Stimulated activated CD4-positive, alpha-beta T cell treated with anti-CD3 and anti-CD28 coated beads, Interleukin-1b, Interleukin-23, amount 100 ng/mL, for 48 hours (primary cell): ENCODE data around the gene GIT2.

ENCODE experiments used
- DNase-seq: peaks from one replicate; pipeline ENCODE4 v3.0.0-alpha.2; 2020

Gene GIT2

GRCh38 chr12:109888179-109889020 lies 107.8 kb downstream of the GIT2 start:
- peak; percentile 52 for DNase-seq

GRCh38 chr12:109885616-109886015 lies 110.6 kb downstream of the GIT2 start:
- DNase-seq, result no peak

GRCh38 chr12:109883461-109883860 lies 112.7 kb downstream of the GIT2 start:
- no peak for DNase-seq

GRCh38 chr12:109881752-109882151 lies 114.4 kb downstream of the GIT2 start:
- no peak for DNase-seq

- DNase-seq, result no peak
These were observed 115.2 kb downstream of the GIT2 start for GRCh38 chr12:109880938-109881337.

- peak; percentile 85 for DNase-seq
These were observed 115.9 kb downstream of the GIT2 start, which contains the start of gene GLTP for GRCh38 chr12:109880043-109880931. Gene GLTP (minus strand): TSS chr12:109880541. CDS start chr12:109880374, 167 bp downstream.
